Adrenal gland (tissue), 12 donors: ENCODE data around the gene NAT14. TPM values are rescaled to one million over a fixed set of nuclear protein-coding genes. Genes with fewer than 3 reads are reported as not detected.

Source experiments
- DNase-seq, 7 donors: peaks; one replicate each; pipeline ENCODE4 v3.0.0-alpha.2; 2019 to 2020
- H3K27ac ChIP-seq, 5 donors: fragments of 200-600 bp; sonication (generic) in 4 of 5; 1 replicate in 3 of 5; 2 replicates in 2 of 5; pipeline versions ENCODE4 v1.5.1 to v1.8.0; 2016 to 2020; ENCODE audit warnings: mild to moderate bottlenecking in 1 of 5
- H3K27me3 ChIP-seq: fragments of 200-600 bp; 2 replicates; pipeline ENCODE4 v1.8.0; 2021
- H3K36me3 ChIP-seq, 2 donors: fragments of 200-600 bp; replicated peaks in 1 of 2; 1 replicate in 1 of 2; 2 replicates in 1 of 2; pipeline versions ENCODE4 v1.5.1 to v1.8.0; 2018 to 2022
- H3K4me1 ChIP-seq, 2 donors: fragments of 200-600 bp; replicated peaks in 1 of 2; 1 replicate in 1 of 2; 2 replicates in 1 of 2; pipeline versions ENCODE4 v1.5.1 to v1.8.0; 2018 to 2021
- H3K4me3 ChIP-seq, 4 donors: fragments of 200-600 bp; sonication (generic) in 3 of 4; one replicate each; pipeline ENCODE4 v1.5.1; 2016 to 2018
- H3K9me3 ChIP-seq, 3 donors: fragments of 200-600 bp; sonication (generic) in 1 of 3; replicated peaks in 1 of 3; 1 replicate in 2 of 3; 2 replicates in 1 of 3; pipeline versions ENCODE4 v1.5.1 to v1.8.0; 2016 to 2021
- POLR2A ChIP-seq, 2 donors: fragments of 450-650 bp; IDR thresholded peaks; one replicate each; pipeline ENCODE4 v1.6.1; 2017; ENCODE audit warnings: antibody characterized with exemption in 2 of 2, mild to moderate bottlenecking in 2 of 2, moderate library complexity in 1 of 2
- WGBS, 4 donors: extraction: QIAGEN DNeasy Blood & Tissue Kit in 2 of 4; methylation state at CpG; one replicate each; pipeline versions ENCODE4 v1.1.5 to v1.1.7; 2013 to 2017; 5-methylcytosine and 5-hydroxymethylcytosine counted together
- intact Hi-C, 2 donors: fragments of 100-400 bp; cut with DNase I; formaldehyde crosslinking; loops; one replicate each; pipeline versions ENCODE4 v1.14.1 to v1.15.0; 2022 to 2023
- polyA plus RNA-seq, 3 donors: library from polyadenylated mRNA; stranded (reverse); fragments of 200-250 nt in 2 of 3; fragments of 350-450 nt in 1 of 3; fragmentation: Illumina TruSeq in 1 of 3; extraction: RNeasy Lipid Tissue Mini Kit (QIAGEN cat#74804) in 1 of 3; gene quantifications; one replicate each; pipeline ENCODE4 v1.2.3, GENCODE V29; 2013 to 2014
- total RNA-seq, 9 donors: library from RNA; depleted of rRNA in 4 of 9; stranded (reverse); fragments of >200 nt in 4 of 9; fragments of 120-200 nt in 1 of 9; fragmentation: NEBNext Ultra II Directional in 1 of 9; extraction: Animal tissue kit (Norgen Biotek cat#: 25700) in 1 of 9; gene quantifications; one replicate each; pipeline versions ENCODE4 v1.1.0 to v1.2.4, GENCODE V29; 2013 to 2023
- TF ChIP-seq, protein P1 (sequence below), 6 experiments: fragments of 450-650 bp in 4 of 6; fragments of 200-600 bp in 2 of 6; sonication (generic) in 1 of 6; IDR thresholded peaks; 1 replicate in 5 of 6; 2 replicates in 1 of 6; pipeline versions ENCODE4 v1.5.1 to v1.8.0; 2016 to 2021; ENCODE audit warnings: antibody characterized with exemption in 6 of 6, mild to moderate bottlenecking in 2 of 6, moderate library complexity in 1 of 6
- donor health status: healthy with polysubstance abuse.
- donor health status: Bipolar disorder and iron deficiency.
- donor health status: DM: yes; HTN: yes; CAD: no.
- donor health status: DM: no; HTN: no; CAD: no.
- donor health status: DM: no; HTN: no; CAD: no.
- donor health status: DM: yes; HTN: yes; CAD: no.

NAT14 gene
- total and polyA plus RNA-seq, 12 donors = 4.9 to 108 (median 18.7) TPM

DNA sequence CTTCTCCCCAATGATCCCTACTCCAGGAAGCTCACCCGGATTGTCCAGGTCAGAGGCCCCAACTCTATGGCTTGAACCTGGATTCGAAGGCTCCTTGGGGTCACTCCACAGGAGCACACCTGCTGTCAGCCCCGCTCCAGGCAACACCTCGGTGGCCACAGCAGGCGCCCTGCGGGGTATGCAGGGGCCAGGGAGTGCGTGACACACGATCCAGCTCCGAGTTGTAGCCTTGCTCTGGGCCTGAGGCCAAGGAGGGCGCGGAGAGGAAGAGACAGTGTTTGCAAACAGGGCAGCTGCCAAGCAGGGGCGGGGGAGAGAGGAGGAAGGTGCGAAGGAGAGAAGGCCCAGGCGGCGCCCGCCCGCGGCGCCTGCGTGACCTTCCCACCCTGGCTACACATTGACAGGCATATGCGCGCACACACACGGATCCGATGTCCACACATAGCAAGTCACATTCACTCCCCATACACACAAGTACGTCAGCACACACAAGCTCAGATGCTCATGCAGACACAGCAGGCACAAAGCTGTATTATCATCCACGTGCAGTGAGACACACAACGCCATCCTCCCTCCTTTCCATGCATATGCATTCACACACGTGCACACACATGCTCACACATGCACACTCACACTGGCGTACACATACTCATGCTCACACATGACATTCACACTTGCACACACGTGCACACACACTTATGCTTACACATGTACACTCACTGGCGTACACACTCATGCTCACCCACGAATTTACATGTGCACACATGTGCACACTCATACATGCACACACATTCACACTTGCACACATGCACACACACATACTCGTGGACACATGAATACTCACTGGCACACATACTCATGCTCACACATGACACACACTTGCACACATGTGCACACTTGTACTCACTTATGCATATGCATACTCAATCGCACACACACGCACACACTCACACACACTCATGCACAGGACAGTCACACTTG, 41.5 kb downstream of the NAT14 start:
- Histone ChIP-seq H3K27ac (no peak overlapping the region), H3K4me1 (no peaks in the 10 kb centered on the region), H3K36me3 (no peaks in the 10 kb centered on the region), H3K4me3 (no peak overlapping the region), H3K27me3 (peaks cover 6% of the 10 kb centered on the region), H3K9me3 (no peaks in the 10 kb centered on the region)
- peak in 6 of 7 donors; percentile 40 to 61 (median 46) for DNase-seq
- TF ChIP-seq POLR2A (IDR thresholded peaks at IDR 0.05) = no peak
- TF ChIP-seq, protein P1, sequence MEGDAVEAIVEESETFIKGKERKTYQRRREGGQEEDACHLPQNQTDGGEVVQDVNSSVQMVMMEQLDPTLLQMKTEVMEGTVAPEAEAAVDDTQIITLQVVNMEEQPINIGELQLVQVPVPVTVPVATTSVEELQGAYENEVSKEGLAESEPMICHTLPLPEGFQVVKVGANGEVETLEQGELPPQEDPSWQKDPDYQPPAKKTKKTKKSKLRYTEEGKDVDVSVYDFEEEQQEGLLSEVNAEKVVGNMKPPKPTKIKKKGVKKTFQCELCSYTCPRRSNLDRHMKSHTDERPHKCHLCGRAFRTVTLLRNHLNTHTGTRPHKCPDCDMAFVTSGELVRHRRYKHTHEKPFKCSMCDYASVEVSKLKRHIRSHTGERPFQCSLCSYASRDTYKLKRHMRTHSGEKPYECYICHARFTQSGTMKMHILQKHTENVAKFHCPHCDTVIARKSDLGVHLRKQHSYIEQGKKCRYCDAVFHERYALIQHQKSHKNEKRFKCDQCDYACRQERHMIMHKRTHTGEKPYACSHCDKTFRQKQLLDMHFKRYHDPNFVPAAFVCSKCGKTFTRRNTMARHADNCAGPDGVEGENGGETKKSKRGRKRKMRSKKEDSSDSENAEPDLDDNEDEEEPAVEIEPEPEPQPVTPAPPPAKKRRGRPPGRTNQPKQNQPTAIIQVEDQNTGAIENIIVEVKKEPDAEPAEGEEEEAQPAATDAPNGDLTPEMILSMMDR (IDR thresholded peaks at IDR 0.05) = no peak
- 24 to 47% (median 26%) methylated on average over 22 to 35 of the region's 35 CpGs for WGBS, 4 donors
- intact Hi-C loops = no loop called here

DNA sequence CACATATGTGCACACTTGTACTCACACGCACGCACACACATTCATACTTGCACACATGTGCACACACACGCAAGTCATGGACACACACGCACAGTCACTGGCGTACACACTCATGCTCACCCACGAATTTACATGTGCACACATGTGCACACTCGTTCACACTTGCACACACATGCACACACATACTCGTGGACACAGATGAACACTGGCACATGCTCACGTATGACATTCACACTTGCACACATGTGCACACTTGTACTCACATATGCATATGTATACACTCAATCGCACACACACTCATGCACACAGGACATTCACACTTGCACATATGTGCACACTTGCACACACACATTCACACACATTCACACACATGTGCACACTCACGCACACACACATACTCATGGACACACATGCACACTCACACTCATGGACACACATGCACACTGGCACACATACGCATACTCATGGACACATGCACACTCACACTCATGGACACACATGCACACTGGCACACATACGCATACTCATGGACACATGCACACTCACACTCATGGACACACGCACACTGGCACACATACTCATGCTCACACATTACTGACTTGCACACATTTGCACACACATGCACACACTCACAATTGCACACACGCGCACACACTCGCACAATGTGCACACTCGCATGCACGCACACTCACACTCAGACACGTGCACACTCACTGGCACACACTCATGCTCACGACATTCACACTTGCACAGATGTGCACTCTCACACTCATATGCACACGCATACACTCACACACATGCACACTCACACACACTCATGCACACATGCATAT, 42.4 kb downstream of the NAT14 start:
- H3K9me3 ChIP-seq = no peaks in the 10 kb centered on the region
- no peak for DNase-seq
- H3K27me3 ChIP-seq = peaks cover 6% of the 10 kb centered on the region
- no peak overlapping the region for H3K4me3 ChIP-seq
- 72 to 82% (median 75%) methylated on average over 21 to 22 of the region's 22 CpGs for WGBS, 4 donors
- no peaks in the 10 kb centered on the region for H3K36me3 ChIP-seq
- intact Hi-C loops = no loop called here
- H3K4me1 ChIP-seq = no peaks in the 10 kb centered on the region
- no peak for TF ChIP-seq POLR2A (IDR thresholded peaks at IDR 0.05)
- no peak overlapping the region for H3K27ac ChIP-seq

DNA sequence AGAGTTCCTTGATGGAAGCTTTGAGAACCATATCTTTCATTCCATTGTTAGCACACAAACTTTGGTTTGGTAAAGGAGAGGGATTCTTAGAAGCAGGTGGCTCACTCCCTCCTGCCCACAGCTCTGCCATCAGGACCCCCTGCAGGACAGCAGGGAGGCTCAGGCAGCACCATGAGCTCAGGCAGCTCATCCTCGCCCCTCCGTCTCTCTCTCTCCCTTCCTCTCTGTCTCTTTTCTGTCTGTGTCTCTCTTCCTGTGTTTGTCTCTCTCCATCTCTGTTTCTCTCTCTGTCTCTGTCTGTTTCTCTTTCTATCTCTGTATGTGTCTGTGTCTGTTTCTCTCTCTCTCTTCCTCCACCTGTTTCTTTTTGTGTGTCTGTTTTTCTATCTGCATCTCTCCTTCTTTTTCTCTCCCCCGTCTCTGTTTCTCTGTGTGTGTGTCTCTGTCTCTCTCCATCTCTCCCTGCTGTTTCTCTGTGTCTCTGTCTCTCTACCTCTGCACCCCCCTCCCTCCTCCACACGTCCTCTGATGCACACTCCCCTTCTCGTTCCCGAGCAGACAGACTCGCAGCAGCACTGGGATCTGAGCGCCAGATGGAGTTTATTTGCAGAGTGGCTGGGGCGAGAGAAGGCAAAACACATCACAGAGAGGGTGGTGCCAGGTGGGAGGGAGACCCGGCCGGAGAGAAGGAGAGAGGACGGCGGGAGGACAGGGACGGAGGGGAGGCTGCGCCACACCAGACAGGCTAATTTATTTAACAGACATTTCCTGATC, 43.2 kb downstream of the NAT14 start:
- WGBS, 4 donors = 26 to 29% (median 28%) methylated on average over 15 of the region's 15 CpGs
- H3K4me3 ChIP-seq = no peak overlapping the region
- H3K4me1 ChIP-seq = no peaks in the 10 kb centered on the region
- DNase-seq = no peak
- intact Hi-C loops = no loop called here
- H3K27ac ChIP-seq = no peak overlapping the region
- H3K36me3 ChIP-seq = no peaks in the 10 kb centered on the region
- TF ChIP-seq POLR2A (IDR thresholded peaks at IDR 0.05) = no peak
- TF ChIP-seq, protein P1 (IDR thresholded peaks at IDR 0.05) = no peak
- peaks cover 6% of the 10 kb centered on the region for H3K27me3 ChIP-seq
- H3K9me3 ChIP-seq = no peaks in the 10 kb centered on the region

DNA sequence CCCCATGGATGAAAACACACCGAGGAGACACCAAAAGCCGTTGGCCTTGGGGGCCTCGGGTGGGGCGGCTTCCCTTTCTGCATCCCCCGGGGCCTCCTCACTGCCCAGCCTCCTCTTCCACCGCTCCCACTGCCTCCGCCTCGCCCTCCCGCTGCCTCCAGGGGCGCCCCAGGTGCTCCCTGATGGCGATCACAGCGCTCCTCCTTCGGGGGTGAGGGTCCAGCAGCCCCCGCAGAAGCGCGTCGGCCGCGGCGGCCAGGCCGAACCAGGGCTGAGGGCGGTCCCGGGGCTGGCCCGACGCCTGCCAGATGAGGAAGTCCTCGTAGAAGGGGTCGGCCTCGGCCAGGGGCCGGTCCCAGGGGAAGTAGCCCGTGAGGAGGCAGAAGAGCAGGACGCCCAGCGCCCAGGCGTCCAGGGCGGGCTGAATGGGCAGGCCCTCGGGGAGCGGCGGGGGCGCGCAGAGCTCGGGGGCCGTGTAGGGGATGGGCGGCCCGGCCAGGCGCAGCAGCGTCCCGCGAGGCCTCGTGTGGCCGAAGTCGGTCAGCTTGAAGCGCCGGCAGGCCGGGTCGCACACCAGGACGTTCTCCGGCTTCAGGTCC, 44.7 kb downstream of the NAT14 start:
- Histone ChIP-seq H3K4me3 (no peak overlapping the region), H3K27me3 (peaks cover 6% of the 10 kb centered on the region), H3K27ac (no peak overlapping the region), H3K36me3 (no peaks in the 10 kb centered on the region), H3K4me1 (no peaks in the 10 kb centered on the region), H3K9me3 (no peaks in the 10 kb centered on the region)
- TF ChIP-seq, protein P1 (IDR thresholded peaks at IDR 0.05) = no peak
- TF ChIP-seq POLR2A (IDR thresholded peaks at IDR 0.05) = no peak
- DNase-seq = no peak
- intact Hi-C loops = no loop called here
- 84 to 87% (median 85%) methylated on average over 26 to 56 of the region's 56 CpGs for WGBS, 4 donors
